ENCODE results near the gene PGA3. TPM values are rescaled to one million over a fixed set of nuclear protein-coding genes. Genes with fewer than 3 reads are reported as not detected.

The PGA3 gene
- total and polyA plus RNA-seq, 7 donors: 0.29 to 1.1 (median 0.97) TPM; not detected in 3

DNA sequence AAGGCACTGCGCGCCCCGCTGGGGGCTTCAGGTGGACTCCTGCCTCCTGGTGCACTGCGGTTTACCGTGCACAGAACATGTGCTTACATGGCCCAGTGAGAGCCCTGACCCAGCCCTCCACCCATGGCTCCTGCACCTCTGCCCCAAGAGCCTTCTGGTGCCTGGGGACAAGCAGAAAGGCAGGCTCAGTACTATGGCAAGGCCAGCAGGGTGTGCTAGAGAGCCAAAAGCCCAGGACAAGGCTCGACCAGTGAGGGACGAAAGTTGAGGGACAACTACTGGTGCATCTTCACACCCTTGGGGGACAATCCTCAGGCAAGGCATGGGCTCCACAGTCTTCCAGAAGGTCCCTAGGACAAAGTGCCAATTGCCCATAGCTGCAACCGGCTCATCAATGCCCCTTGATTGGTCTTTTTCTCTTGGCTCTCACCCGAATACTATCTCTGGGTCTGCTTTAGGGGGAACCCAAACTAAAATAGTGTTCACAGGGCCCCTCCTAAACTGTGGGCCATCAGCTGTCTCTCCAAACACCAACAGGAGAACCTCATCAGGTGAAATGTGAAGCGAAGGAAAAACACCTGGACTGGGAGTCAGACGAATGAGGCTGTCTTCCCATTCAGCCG is 51.2 kb downstream of the PGA3 start:
- no peak overlapping the region for H3K27ac ChIP-seq
- no peaks in the 10 kb centered on the region for H3K9me3 ChIP-seq
- ATAC-seq (peak; percentile 56 to 73 (median 68)), DNase-seq (peak; percentile 45 to 71)
- 64 to 67% (median 66%) methylated on average over 12 of the region's 12 CpGs for WGBS, 3 donors
- intact Hi-C loops (cut with DNase I): loop anchor here in 1 of 2 donors (10.0 kb wide), 1 partner anchor 60 kb away; no protein-coding TSS in a partner anchor
- no peak overlapping the region for H3K4me3 ChIP-seq
- H3K4me1 ChIP-seq: no peaks in the 10 kb centered on the region
- TF ChIP-seq, protein P1, sequence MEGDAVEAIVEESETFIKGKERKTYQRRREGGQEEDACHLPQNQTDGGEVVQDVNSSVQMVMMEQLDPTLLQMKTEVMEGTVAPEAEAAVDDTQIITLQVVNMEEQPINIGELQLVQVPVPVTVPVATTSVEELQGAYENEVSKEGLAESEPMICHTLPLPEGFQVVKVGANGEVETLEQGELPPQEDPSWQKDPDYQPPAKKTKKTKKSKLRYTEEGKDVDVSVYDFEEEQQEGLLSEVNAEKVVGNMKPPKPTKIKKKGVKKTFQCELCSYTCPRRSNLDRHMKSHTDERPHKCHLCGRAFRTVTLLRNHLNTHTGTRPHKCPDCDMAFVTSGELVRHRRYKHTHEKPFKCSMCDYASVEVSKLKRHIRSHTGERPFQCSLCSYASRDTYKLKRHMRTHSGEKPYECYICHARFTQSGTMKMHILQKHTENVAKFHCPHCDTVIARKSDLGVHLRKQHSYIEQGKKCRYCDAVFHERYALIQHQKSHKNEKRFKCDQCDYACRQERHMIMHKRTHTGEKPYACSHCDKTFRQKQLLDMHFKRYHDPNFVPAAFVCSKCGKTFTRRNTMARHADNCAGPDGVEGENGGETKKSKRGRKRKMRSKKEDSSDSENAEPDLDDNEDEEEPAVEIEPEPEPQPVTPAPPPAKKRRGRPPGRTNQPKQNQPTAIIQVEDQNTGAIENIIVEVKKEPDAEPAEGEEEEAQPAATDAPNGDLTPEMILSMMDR (IDR thresholded peaks at IDR 0.05): peak; percentile 66
- H3K36me3 ChIP-seq (ENCODE audit: insufficient read depth in 1 of 2, low read depth in 1 of 2): no peaks in the 10 kb centered on the region
- H3K27me3 ChIP-seq (ENCODE audit: insufficient read depth in 3 of 3, low read length in 2 of 3): no peaks in the 10 kb centered on the region

DNA sequence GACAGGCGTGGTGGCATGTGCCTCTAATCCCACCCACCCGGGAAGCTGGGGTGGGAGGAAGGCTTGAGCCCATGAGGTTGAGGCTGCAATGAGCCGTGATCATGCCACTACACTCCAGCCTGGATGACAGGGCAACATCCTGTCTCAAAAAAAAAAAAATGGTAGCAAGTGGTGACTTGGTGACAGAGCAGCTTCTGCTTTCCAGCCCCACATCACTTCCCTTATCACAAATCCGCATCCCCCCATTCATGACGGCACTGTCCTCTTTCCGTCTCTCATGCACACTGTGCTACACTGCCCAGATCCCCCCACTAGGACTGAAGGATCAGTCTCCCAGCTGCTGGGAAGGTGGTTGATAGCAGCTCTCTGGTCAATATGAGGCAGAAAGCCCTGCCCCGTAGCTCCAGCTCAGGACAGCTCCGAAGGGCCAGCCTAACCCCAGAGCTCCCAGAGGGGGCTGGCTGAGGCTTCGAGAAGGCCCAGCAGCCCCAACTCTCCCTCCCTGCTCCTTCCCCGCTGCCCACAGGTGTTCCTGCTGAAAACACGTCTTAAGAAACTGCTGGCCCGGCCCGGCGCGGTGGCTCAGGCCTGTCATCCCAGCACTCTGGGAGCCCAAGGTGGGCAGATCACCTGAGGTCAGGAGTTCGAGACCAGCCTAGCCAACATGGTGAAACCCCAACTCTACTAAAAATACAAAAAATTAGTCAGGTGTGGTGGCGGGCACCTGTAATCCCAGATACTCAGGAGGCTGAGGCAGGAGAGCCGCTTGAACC is 53.6 kb downstream of the PGA3 start:
- intact Hi-C loops (cut with DNase I): loop anchor here in 1 of 2 donors (10.0 kb wide), 1 partner anchor 62 kb away; no protein-coding TSS in a partner anchor
- TF ChIP-seq, protein P1 (IDR thresholded peaks at IDR 0.05): no peak
- H3K4me1 ChIP-seq: no peaks in the 10 kb centered on the region
- DNase-seq (no peak), ATAC-seq (no peak)
- H3K9me3 ChIP-seq: no peaks in the 10 kb centered on the region
- H3K27me3 ChIP-seq (ENCODE audit: insufficient read depth in 3 of 3, low read length in 2 of 3): no peaks in the 10 kb centered on the region
- H3K4me3 ChIP-seq: no peak overlapping the region
- WGBS, 3 donors: 92 to 94% (median 92%) methylated on average over 18 of the region's 18 CpGs
- no peak overlapping the region for H3K27ac ChIP-seq
- no peaks in the 10 kb centered on the region for H3K36me3 ChIP-seq (ENCODE audit: insufficient read depth in 1 of 2, low read depth in 1 of 2)

DNA sequence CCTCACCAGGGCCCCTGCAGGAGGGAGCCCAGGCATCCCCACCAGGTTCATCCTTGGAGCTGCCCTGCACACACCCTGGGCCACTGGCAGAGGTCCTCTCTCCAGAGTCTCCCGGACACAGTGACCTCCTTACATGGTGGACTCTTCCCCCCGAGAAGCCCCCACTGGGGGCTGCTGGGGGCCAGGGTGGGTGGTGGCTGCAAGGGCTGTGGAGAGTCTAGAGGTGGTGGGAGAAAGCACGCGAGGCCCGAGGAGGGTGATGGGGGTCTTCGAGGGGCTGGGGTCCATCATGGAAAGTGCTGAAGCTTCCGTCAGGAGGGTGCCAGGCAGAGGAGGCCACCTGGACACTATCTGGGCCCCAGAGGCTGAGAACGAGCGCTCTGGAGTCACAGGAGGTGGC is 55.2 kb downstream of the PGA3 start:
- no peak overlapping the region for H3K27ac ChIP-seq
- WGBS, 3 donors: 86 to 92% (median 90%) methylated on average over 9 of the region's 9 CpGs
- TF ChIP-seq, protein P1 (IDR thresholded peaks at IDR 0.05): no peak
- peaks cover 0 to under 1% of the 10 kb centered on the region in 2 donors for H3K36me3 ChIP-seq (ENCODE audit: insufficient read depth in 1 of 2, low read depth in 1 of 2)
- H3K4me1 ChIP-seq: no peaks in the 10 kb centered on the region
- H3K4me3 ChIP-seq: no peak overlapping the region
- no peak for ATAC-seq
- H3K27me3 ChIP-seq (ENCODE audit: insufficient read depth in 3 of 3, low read length in 2 of 3): no peaks in the 10 kb centered on the region
- intact Hi-C loops (cut with DNase I): loop anchor here in 1 of 2 donors (10.0 kb wide), 1 partner anchor 64 kb away; no protein-coding TSS in a partner anchor
- no peak for DNase-seq
- H3K9me3 ChIP-seq: no peaks in the 10 kb centered on the region

DNA sequence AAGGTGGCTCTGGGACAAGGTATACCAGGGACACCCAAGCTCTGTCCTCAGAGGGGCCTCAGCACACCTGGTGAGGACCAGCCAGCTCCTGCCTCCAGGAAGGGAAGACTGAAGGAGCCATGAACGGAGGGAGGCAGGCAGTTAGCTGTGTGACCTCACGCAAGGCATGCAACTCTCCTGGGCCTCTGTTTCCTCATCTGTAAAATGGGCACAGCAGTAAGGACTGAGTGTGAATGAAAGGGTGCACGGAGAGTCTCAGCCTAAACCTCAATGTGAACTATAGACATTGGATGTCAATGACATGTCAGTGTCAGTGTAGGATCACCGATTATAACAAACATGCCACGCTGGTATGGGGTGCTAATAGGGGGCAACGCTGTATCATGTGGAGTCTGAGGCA is 56.0 kb downstream of the PGA3 start:
- WGBS, 3 donors: 95 to 96% (median 96%) methylated on average over 6 of the region's 6 CpGs
- no peak for ATAC-seq
- intact Hi-C loops (cut with DNase I): loop anchor here in 1 of 2 donors (10.0 kb wide), 1 partner anchor 65 kb away; no protein-coding TSS in a partner anchor
- TF ChIP-seq, protein P1 (IDR thresholded peaks at IDR 0.05): no peak
- H3K27me3 ChIP-seq (ENCODE audit: insufficient read depth in 3 of 3, low read length in 2 of 3): no peaks in the 10 kb centered on the region
- H3K4me3 ChIP-seq: no peak overlapping the region
- no peaks in the 10 kb centered on the region for H3K9me3 ChIP-seq
- no peak for DNase-seq
- H3K36me3 ChIP-seq (ENCODE audit: insufficient read depth in 1 of 2, low read depth in 1 of 2): peaks cover 0 to 2% of the 10 kb centered on the region in 2 donors
- no peaks in the 10 kb centered on the region for H3K4me1 ChIP-seq
- no peak overlapping the region for H3K27ac ChIP-seq

Other genes starting within 250 kb of the PGA3 start
- gene CD6, start 231.8 kb upstream of the PGA3 start, total RNA-seq: under 1 TPM; 0.43 to 0.74 (median 0.49) TPM
- gene CD6, start 231.8 kb upstream of the PGA3 start, polyA plus RNA-seq: under 1 TPM; 0.05 to 0.34 (median 0.05) TPM
- gene CD5, start 101.0 kb upstream of the PGA3 start, total RNA-seq: under 1 TPM in 3 of 4 donors, not detected in 1; 0.08 to 0.17 (median 0.17) TPM
- gene CD5, start 101.0 kb upstream of the PGA3 start, polyA plus RNA-seq: under 1 TPM in 2 of 3 donors, not detected in 1; 0.04 to 0.05 TPM
- gene VPS37C, start 42.1 kb upstream of the PGA3 start, total RNA-seq: 10 to 100 TPM; 16.9 to 27.3 (median 23.5) TPM
- 10 to 100 TPM; 18.9 to 39.8 (median 25.6) TPM for gene VPS37C, start 42.1 kb upstream of the PGA3 start, polyA plus RNA-seq
- 1 to 10 TPM in 1 of 4 donors, under 1 TPM in 1, not detected in 2; 0.57 to 1.4 TPM for gene PGA4, start 18.8 kb downstream of the PGA3 start, total RNA-seq
- gene PGA4, start 18.8 kb downstream of the PGA3 start, polyA plus RNA-seq: 1 to 10 TPM in 1 of 3 donors, under 1 TPM in 2; 0.08 to 1.1 (median 0.48) TPM
- under 1 TPM in 2 of 4 donors, not detected in 2; 0.19 to 0.42 TPM for gene PGA5, start 37.7 kb downstream of the PGA3 start, total RNA-seq
- under 1 TPM in 2 of 3 donors, not detected in 1; 0.17 to 0.44 TPM for gene PGA5, start 37.7 kb downstream of the PGA3 start, polyA plus RNA-seq
- 1 to 10 TPM in 2 of 4 donors, under 1 TPM in 2; 0.84 to 1.4 (median 1.1) TPM for gene VWCE, start 91.8 kb downstream of the PGA3 start, total RNA-seq
- under 1 TPM; 0.23 to 0.57 (median 0.43) TPM for gene VWCE, start 91.8 kb downstream of the PGA3 start, polyA plus RNA-seq
- 100 to 1,000 TPM; 156 to 187 (median 175) TPM for gene DDB1, start 129.6 kb downstream of the PGA3 start, total RNA-seq
- gene DDB1, start 129.6 kb downstream of the PGA3 start, polyA plus RNA-seq: 100 to 1,000 TPM; 111 to 161 (median 131) TPM
- gene TKFC, start 129.7 kb downstream of the PGA3 start, total RNA-seq: 10 to 100 TPM; 10.9 to 30.4 (median 16.5) TPM
- 10 to 100 TPM in 1 of 3 donors, 1 to 10 TPM in 2; 7.2 to 17.6 (median 7.5) TPM for gene TKFC, start 129.7 kb downstream of the PGA3 start, polyA plus RNA-seq
- 10 to 100 TPM; 10.3 to 20.6 (median 17.5) TPM for gene CYB561A3, start 158.4 kb downstream of the PGA3 start, total RNA-seq
- gene CYB561A3, start 158.4 kb downstream of the PGA3 start, polyA plus RNA-seq: 10 to 100 TPM in 2 of 3 donors, 1 to 10 TPM in 1; 7.7 to 25.1 (median 12.1) TPM
- gene TMEM138, start 158.9 kb downstream of the PGA3 start, total RNA-seq: 10 to 100 TPM; 12.9 to 28.9 (median 21.0) TPM
- 10 to 100 TPM; 25.2 to 37.0 (median 31.5) TPM for gene TMEM138, start 158.9 kb downstream of the PGA3 start, polyA plus RNA-seq
- 1 to 10 TPM; 3.5 to 6.4 (median 4.8) TPM for gene TMEM216, start 189.1 kb downstream of the PGA3 start, total RNA-seq
- 10 to 100 TPM in 2 of 3 donors, 1 to 10 TPM in 1; 5.6 to 18.0 (median 10.8) TPM for gene TMEM216, start 189.1 kb downstream of the PGA3 start, polyA plus RNA-seq
- 10 to 100 TPM; 51.1 to 66.2 (median 55.4) TPM for gene CPSF7, start 226.5 kb downstream of the PGA3 start, total RNA-seq
- gene CPSF7, start 226.5 kb downstream of the PGA3 start, polyA plus RNA-seq: 10 to 100 TPM; 28.2 to 48.2 (median 39.9) TPM
- 10 to 100 TPM; 29.4 to 45.2 (median 33.7) TPM for gene SDHAF2, start 226.6 kb downstream of the PGA3 start, total RNA-seq
- gene SDHAF2, start 226.6 kb downstream of the PGA3 start, polyA plus RNA-seq: 100 to 1,000 TPM in 1 of 3 donors, 10 to 100 TPM in 2; 52.7 to 103 (median 84.4) TPM

Data from psoas muscle (tissue), 8 donors.